NCI-H2029 (cell line): ENCODE results near the gene DENND6B.
A peak's percentile ranks its signal among the peaks of the same experiment; 100 is the strongest.

Experiments used
- DNase-seq: peaks from one replicate; lab custom pipeline; 2025; lab: John Stamatoyannopoulos, UW

The DENND6B gene

DNA sequence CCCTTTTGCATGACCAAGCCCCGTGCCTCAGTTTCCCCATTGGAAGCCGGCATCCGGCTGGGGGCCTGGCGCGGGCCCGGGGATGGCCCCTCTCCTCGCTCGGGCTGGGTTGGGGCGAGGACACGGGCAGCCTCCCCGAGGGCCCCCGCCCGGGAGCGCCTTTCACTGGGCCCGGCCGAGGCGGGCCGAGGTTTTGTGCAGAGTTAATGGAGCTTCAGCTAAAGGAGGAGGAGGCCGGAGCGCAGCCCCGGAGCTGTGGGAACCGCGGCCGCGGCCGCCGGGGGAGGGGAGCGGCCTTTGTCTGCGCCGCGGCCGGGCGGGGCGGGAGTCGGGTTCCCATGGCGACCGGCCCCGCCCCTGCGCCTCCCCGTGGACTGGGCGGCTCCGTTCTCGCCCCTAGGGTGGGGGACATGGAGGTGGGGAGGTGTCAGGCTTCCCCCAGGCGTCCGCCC is 55.3 kb downstream of the DENND6B start:
- DNase-seq = no peak

GRCh38 chr22:50270666-50271394 is 56.0 kb downstream of the DENND6B start:
- no peak for DNase-seq

- peak; percentile 13 for DNase-seq
Observed at GRCh38 chr22:50269970-50270665, 56.7 kb downstream of the DENND6B start, which contains the start of gene MAPK11. Gene MAPK11, minus strand, starts transcription at chr22:50270380. Its CDS starts 88 bp downstream, at chr22:50270292.

DNA sequence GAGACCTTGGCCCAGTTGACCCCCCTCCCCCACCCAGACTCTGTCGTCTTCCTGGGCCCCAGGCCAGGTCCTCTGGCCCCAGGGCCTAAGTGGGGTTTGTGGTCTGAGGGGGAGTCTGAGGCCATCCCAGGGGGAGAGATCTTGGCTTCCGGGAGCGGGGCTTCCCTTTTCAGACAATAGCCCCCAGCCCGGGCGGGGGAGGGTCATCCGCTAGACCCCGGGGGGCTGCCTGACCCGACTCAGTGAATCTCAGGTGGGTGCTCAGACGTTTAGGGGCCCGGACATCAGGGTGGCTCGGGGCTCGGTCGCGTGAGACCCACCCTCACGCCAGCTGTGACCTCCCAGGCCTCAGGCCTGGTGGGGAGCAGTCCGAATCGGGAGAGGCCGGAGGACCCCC is 57.2 kb downstream of the DENND6B start:
- DNase-seq = no peak

DNA sequence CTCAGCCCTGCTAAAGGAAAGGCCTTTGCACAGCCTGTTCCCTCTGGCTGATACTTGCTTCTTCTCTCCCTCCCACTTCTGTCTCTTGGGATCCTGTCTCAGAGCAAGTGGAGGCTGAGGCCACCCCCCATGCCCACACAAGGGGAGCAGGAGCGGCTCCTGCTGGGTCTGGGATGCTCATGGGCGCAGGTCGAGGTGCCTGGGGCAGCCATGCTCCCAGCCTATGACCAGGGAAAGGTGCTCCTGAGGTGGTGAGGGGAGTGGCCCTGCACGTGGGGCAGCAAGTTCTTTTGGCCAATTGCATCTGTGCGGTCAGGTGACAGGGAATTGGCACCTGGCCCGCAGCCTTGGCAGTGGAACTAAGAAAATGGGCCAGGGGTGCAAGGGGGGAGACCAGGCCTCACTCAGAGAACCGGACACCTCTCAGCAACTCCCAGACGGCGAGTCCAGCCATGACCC is 58.1 kb downstream of the DENND6B start:
- peak; percentile 41 for DNase-seq

- DNase-seq = no peak
Observed at GRCh38 chr22:50267591-50268390, 59.0 kb downstream of the DENND6B start.

DNA sequence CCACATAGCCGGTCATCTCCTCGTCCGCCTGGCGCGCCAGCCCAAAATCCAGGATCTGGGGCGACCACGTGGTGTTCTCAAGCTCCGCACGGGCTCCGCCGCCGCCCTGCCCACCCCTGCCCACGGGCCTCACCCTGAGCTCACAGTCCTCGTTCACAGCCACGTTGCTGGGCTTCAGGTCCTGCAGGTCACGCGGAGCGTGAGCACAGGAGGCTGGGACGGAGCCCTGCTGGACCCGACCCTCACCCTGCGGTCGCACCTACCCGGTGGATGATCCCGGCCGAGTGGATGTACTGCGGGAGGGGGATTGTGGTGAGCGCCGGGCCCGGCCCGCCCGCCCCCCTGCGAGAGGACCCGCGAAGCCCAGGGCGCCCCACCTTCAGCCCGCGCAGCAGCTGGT is 59.8 kb downstream of the DENND6B start:
- no peak for DNase-seq

GRCh38 chr22:50264946-50265669 is 61.7 kb downstream of the DENND6B start:
- no peak for DNase-seq

DNA sequence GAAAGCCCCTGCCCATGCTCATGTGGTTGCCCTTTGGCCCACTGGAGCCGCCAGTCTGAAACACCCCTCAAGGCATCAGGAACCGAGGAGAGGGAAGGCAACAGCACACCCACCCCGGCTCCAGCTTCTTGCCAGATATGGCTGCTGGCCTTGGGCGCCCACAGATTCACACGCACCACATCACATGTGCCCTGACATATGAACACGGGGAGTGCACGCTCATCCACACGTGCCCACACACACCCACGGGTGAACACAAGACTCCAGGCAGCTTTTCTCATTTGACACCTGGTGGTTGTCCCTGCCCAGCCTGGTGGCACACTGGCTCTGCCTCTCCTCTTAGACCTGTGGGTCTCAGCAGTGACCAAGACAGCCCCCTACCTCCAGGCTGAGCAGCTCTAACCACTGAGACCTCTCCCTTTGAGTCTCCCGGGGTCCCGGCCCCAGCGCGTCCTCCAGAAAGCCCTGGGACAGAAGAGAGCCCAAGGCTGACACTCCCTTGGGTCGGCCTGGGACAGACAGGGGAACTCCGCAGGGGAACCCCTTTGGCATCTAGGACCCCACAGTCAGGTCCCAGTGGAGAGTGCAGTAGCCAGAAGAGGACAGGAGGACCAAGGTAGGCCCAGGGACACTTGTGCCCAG is 62.6 kb downstream of the DENND6B start:
- DNase-seq = no peak

- no peak for DNase-seq
Observed at GRCh38 chr22:50262973-50263617, 63.7 kb downstream of the DENND6B start.

- no peak for DNase-seq
Observed at GRCh38 chr22:50262460-50262911, 64.3 kb downstream of the DENND6B start.

GRCh38 chr22:50261615-50262459 is 65.0 kb downstream of the DENND6B start, which contains the start of gene MAPK12:
Gene MAPK12, minus strand, starts transcription at chr22:50261683. Its CDS starts 174 bp downstream, at chr22:50261509.
- DNase-seq = no peak

DNA sequence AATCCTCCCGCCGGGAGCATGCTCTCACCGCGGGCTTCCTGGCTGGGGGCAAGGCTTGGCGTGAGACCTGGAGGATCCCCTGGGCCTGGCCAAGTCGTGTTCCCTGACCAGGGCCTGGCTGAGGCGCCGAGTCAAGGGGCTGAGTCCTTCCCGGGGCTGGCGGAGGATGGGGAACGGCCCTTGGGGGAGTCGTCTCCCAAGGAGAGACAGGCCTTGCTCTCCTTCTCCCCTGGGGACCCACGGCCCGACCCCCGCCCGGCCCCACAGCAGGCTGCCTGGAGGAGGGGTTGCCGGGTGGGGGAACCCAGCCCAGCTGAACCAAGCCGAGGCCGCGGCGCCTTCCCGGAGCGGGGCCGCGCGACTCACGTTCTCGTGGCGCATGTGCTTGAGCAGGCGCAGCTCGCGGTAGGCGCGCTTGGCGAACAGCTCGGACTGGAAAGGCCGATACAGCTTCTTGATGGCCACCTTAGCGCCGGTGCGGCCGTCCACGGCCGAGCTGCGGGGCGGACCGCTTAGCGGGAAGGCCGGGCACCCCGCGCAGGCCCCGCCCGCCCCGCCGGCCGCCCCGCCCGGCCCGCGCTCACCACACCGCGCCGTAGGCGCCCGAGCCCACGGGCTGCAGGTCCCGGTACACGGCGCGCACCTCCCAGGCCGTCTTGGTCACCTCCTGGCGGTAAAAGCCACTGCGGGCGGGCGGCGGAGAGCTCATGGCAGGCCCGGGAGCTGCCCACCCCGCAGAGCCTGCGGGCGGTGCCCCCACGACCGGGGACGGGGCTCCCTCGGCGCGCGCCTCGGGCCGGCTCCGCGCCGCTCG is 65.8 kb downstream of the DENND6B start:
- DNase-seq = no peak

DNA sequence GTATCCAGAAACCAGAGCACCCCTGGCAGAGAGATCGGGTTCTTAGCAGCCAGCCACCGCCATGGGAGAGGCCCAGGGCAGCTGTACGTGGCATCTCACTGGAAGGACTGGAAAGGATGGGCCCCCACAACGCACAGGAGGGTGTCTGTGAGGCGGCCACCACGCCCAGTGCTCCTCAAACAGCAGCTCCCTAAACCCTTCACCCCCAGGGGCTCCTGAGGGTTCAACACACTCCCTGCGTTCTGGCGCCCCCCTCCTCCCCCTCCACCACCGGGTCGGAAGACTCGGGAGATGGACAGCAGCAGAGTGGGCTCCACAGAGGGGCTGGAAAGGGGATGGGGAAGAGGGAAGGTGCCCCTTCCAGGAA is 66.4 kb downstream of the DENND6B start:
- no peak for DNase-seq

GRCh38 chr22:50259302-50259701 is 67.5 kb downstream of the DENND6B start:
- no peak for DNase-seq
